ENCODE measurements around the gene SLC51A. TPM values are rescaled to one million over a fixed set of nuclear protein-coding genes. Genes with fewer than 3 reads are reported as not detected.

SLC51A gene
- total and polyA plus RNA-seq, 2 donors (not counting 1 experiment from before 2014, with no cell fraction given): not detected

DNA sequence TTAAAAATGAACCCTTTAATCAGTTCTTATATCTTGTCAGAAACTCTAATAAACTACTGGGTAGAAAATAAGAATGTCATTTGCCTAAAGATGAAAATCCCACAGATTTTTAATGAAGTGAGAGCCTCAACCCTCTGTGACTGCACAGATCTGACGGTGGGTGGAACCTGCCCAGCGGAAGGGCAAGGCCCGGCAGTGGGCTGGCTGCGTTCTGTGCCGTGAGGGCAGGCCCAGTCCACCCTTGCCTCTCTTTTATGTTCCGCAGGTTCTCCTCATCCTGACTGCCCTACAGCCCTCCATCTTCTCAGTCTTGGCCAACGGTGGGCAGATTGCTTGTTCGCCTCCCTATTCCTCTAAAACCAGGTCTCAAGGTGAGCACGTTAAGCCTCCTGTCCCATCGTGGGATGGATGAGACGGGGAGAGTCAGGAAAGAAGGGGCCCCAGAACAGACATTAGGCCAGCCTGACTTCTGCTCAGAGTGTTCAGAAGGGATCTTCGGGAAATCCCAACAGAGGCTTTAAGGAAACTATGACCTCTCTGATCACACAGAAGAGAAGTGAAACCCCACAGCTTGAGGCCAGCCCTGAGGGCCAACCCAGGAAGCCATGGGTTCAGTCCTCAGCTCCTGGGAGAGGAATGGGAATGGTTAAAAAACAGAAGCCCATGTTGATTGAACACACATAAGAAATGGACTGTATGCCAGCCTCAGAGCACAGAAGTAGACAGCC, 16.0 kb downstream of the SLC51A start:
- ChIA-PET CTCF (no interaction called here), POLR2A (no interaction called here)
- Histone ChIP-seq H4K20me1 (ENCODE audit: control insufficient read depth, insufficient read depth, low read length, poor library complexity, severe bottlenecking) (no peaks in the 10 kb centered on the region), H3K9ac (ENCODE audit: low read length) (no peak overlapping the region), H3K4me1 (ENCODE audit: control insufficient read depth in 2 of 2, insufficient read depth in 2 of 2, low read length in 2 of 2) (peaks cover 0 to 5% of the 10 kb centered on the region in 2 donors), H3K4me3 (ENCODE audit: control extremely low read depth in 1 of 5, extremely low read depth in 1 of 5, insufficient read depth in 1 of 5, low read depth in 2 of 5, low read length in 4 of 5) (no peak overlapping the region), H3K79me2 (ENCODE audit: control insufficient read depth, insufficient read depth, low read length) (no peaks in the 10 kb centered on the region), H3K27ac (ENCODE audit: low read length in 2 of 2) (no peak overlapping the region), H3K27me3 (replicated peaks in 1 of 4; ENCODE audit: control extremely low read depth in 1 of 4, control insufficient read depth in 3 of 4, insufficient read depth in 4 of 4, low read length in 3 of 4) (no peaks in the 10 kb centered on the region), H3K4me2 (replicated peaks; ENCODE audit: low read depth, low read length, poor library complexity, severe bottlenecking) (no peak overlapping the region), H2AFZ (ENCODE audit: insufficient read depth, low read depth, low read length, poor library complexity, severe bottlenecking) (no peak overlapping the region), H3K9me3 (ENCODE audit: control extremely low read depth in 1 of 3, control insufficient read depth in 2 of 3, insufficient read depth in 1 of 3, low read length in 2 of 3) (no peaks in the 10 kb centered on the region), H3K36me3 (replicated peaks in 1 of 2; ENCODE audit: control extremely low read depth in 1 of 2, control insufficient read depth in 1 of 2, extremely low read depth in 1 of 2, insufficient read depth in 2 of 2, low read length in 1 of 2) (peaks cover 0 to 4% of the 10 kb centered on the region in 2 experiments)
- no peak overlapping the region for H3K27ac Mint-ChIP-seq
- TF ChIP-seq, protein P1, sequence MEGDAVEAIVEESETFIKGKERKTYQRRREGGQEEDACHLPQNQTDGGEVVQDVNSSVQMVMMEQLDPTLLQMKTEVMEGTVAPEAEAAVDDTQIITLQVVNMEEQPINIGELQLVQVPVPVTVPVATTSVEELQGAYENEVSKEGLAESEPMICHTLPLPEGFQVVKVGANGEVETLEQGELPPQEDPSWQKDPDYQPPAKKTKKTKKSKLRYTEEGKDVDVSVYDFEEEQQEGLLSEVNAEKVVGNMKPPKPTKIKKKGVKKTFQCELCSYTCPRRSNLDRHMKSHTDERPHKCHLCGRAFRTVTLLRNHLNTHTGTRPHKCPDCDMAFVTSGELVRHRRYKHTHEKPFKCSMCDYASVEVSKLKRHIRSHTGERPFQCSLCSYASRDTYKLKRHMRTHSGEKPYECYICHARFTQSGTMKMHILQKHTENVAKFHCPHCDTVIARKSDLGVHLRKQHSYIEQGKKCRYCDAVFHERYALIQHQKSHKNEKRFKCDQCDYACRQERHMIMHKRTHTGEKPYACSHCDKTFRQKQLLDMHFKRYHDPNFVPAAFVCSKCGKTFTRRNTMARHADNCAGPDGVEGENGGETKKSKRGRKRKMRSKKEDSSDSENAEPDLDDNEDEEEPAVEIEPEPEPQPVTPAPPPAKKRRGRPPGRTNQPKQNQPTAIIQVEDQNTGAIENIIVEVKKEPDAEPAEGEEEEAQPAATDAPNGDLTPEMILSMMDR (IDR thresholded peaks at IDR 0.05): no peak
- TF ChIP-seq EZH2 (IDR thresholded peaks at IDR 0.05; ENCODE audit: borderline replicate concordance, insufficient read depth, low read depth, low read length, poor library complexity, severe bottlenecking): no peak
- ATAC-seq (ENCODE audit: low read depth): no peak
- H3K27me3 Mint-ChIP-seq: no peaks in the 10 kb centered on the region
- no peak for DNase-seq
- no peaks in the 10 kb centered on the region for H3K9me3 Mint-ChIP-seq (ENCODE audit: insufficient read depth)
- intact Hi-C loops (cut with micrococcal nuclease): no loop called here
- 94% methylated on average over 6 of the region's 12 CpGs for WGBS (ENCODE audit: insufficient coverage)
- H3K4me3 Mint-ChIP-seq: no peak overlapping the region
- H3K4me1 Mint-ChIP-seq: peaks cover 9% of the 10 kb centered on the region

DNA sequence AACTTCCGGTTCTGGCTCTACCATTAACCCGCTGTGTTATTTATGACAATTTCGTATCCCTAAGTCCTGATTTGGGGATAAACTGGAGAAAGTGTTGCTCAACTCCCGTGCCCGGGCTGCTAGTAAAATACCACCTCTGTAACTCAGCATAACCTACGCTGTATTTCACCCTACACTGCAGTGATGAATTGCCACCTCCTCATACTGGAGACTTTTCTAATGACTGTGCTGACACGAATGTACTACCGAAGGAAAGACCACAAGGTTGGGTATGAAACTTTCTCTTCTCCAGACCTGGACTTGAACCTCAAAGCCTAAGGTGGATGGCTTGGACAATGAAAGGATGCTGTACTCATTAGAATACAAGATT, 16.5 kb downstream of the SLC51A start:
- intact Hi-C loops (cut with micrococcal nuclease): no loop called here
- no peak overlapping the region for H2AFZ ChIP-seq (ENCODE audit: insufficient read depth, low read depth, low read length, poor library complexity, severe bottlenecking)
- no peak overlapping the region for H3K9ac ChIP-seq (ENCODE audit: low read length)
- TF ChIP-seq EZH2 (IDR thresholded peaks at IDR 0.05; ENCODE audit: borderline replicate concordance, insufficient read depth, low read depth, low read length, poor library complexity, severe bottlenecking): no peak
- TF ChIP-seq, protein P1 (IDR thresholded peaks at IDR 0.05): no peak
- H3K4me3 ChIP-seq (ENCODE audit: control extremely low read depth in 1 of 5, extremely low read depth in 1 of 5, insufficient read depth in 1 of 5, low read depth in 2 of 5, low read length in 4 of 5): no peak overlapping the region
- no peaks in the 10 kb centered on the region for H3K79me2 ChIP-seq (ENCODE audit: control insufficient read depth, insufficient read depth, low read length)
- H3K27ac ChIP-seq (ENCODE audit: low read length in 2 of 2): no peak overlapping the region
- H3K27me3 ChIP-seq (replicated peaks in 1 of 4; ENCODE audit: control extremely low read depth in 1 of 4, control insufficient read depth in 3 of 4, insufficient read depth in 4 of 4, low read length in 3 of 4): no peaks in the 10 kb centered on the region
- no peak overlapping the region for H3K4me2 ChIP-seq (replicated peaks; ENCODE audit: low read depth, low read length, poor library complexity, severe bottlenecking)
- H3K4me1 ChIP-seq (ENCODE audit: control insufficient read depth in 2 of 2, insufficient read depth in 2 of 2, low read length in 2 of 2): peaks cover 0 to 5% of the 10 kb centered on the region in 2 donors
- H4K20me1 ChIP-seq (ENCODE audit: control insufficient read depth, insufficient read depth, low read length, poor library complexity, severe bottlenecking): no peaks in the 10 kb centered on the region
- ChIA-PET CTCF (no interaction called here), POLR2A (no interaction called here)
- Mint-ChIP-seq H3K27ac (no peak overlapping the region), H3K27me3 (no peaks in the 10 kb centered on the region), H3K9me3 (ENCODE audit: insufficient read depth) (no peaks in the 10 kb centered on the region), H3K4me1 (peaks cover 9% of the 10 kb centered on the region), H3K4me3 (no peak overlapping the region)
- 85% methylated on average over 7 of the region's 8 CpGs for WGBS (ENCODE audit: insufficient coverage)
- ATAC-seq (ENCODE audit: low read depth): no peak
- H3K36me3 ChIP-seq (replicated peaks in 1 of 2; ENCODE audit: control extremely low read depth in 1 of 2, control insufficient read depth in 1 of 2, extremely low read depth in 1 of 2, insufficient read depth in 2 of 2, low read length in 1 of 2): peaks cover 0 to 9% of the 10 kb centered on the region in 2 experiments
- no peak for DNase-seq
- no peaks in the 10 kb centered on the region for H3K9me3 ChIP-seq (ENCODE audit: control extremely low read depth in 1 of 3, control insufficient read depth in 2 of 3, insufficient read depth in 1 of 3, low read length in 2 of 3)

Data from B cell (primary cell).